ENCODE measurements around the gene GALP. TPM values are rescaled to one million over a fixed set of nuclear protein-coding genes. Genes with fewer than 3 reads are reported as not detected.
A peak's percentile ranks its signal among the peaks of the same experiment; 100 is the strongest.
"Not testable (repeated sequence)": the region's sequence is repeated elsewhere in the genome, so short reads cannot be mapped to it uniquely, and the experiment has no call there.

The GALP gene
- total and polyA plus RNA-seq, 2 experiments from 2014 or later: not detected

GRCh38 chr19:56218961-56219360, 43.2 kb downstream of the GALP start:
- Histone ChIP-seq H3K9me3 (ENCODE audit: low read depth) (no peaks in the 10 kb centered on the region), H2AFZ (no peak overlapping the region), H3K4me3 (no peak overlapping the region), H3K4me1 (ENCODE audit: insufficient read depth) (no peaks in the 10 kb centered on the region), H3K27me3 (no peaks in the 10 kb centered on the region), H3K79me2 (no peaks in the 10 kb centered on the region), H3K36me3 (replicated peaks; ENCODE audit: insufficient read depth, low read depth) (no peaks in the 10 kb centered on the region), H3K9me2 (replicated peaks; ENCODE audit: insufficient read depth) (no peaks in the 10 kb centered on the region), H4K20me1 (ENCODE audit: insufficient read depth, poor library complexity, severe bottlenecking) (no peaks in the 10 kb centered on the region), H3K4me2 (no peak overlapping the region), H3K27ac (no peak overlapping the region)
- TF ChIP-seq EZH2 (IDR thresholded peaks at IDR 0.05; ENCODE audit: borderline replicate concordance) (no peak), CTCF (IDR thresholded peaks at IDR 0.05; ENCODE audit: poor library complexity) (no peak), EZH2phosphoT487 (IDR thresholded peaks at IDR 0.05; ENCODE audit: low read depth, severe bottlenecking, unreplicated experiment) (no peak)
- WGBS (ENCODE audit: low lambda C conversion rate, missing lambda C conversion rate): 94% methylated on average over 10 of the region's 10 CpGs
- DNase-seq (ENCODE audit: low spot score): no peak

GRCh38 chr19:56221442-56221841, 45.6 kb downstream of the GALP start:
- peak; percentile 19 for DNase-seq (ENCODE audit: low spot score)
- not testable (repeated sequence) for H3K9me2 ChIP-seq (replicated peaks; ENCODE audit: insufficient read depth); H3K36me3 ChIP-seq (replicated peaks; ENCODE audit: insufficient read depth, low read depth); H3K9me3 ChIP-seq (ENCODE audit: low read depth); H3K4me1 ChIP-seq (ENCODE audit: insufficient read depth); H3K4me2 ChIP-seq; H3K4me3 ChIP-seq; H3K27me3 ChIP-seq; H3K79me2 ChIP-seq; H3K27ac ChIP-seq; H2AFZ ChIP-seq; H4K20me1 ChIP-seq (ENCODE audit: insufficient read depth, poor library complexity, severe bottlenecking)
- WGBS (ENCODE audit: low lambda C conversion rate, missing lambda C conversion rate): 58% methylated on average over 9 of the region's 9 CpGs
- TF ChIP-seq CTCF (IDR thresholded peaks at IDR 0.05; ENCODE audit: poor library complexity): peak; percentile 25

GRCh38 chr19:56221851-56222250, 46.0 kb downstream of the GALP start:
- Histone ChIP-seq H2AFZ (no peak overlapping the region), H3K27ac (no peak overlapping the region), H3K9me2 (replicated peaks; ENCODE audit: insufficient read depth) (no peaks in the 10 kb centered on the region), H3K4me2 (no peak overlapping the region), H3K27me3 (no peaks in the 10 kb centered on the region), H3K4me1 (ENCODE audit: insufficient read depth) (no peaks in the 10 kb centered on the region), H3K4me3 (no peak overlapping the region), H3K9me3 (ENCODE audit: low read depth) (no peaks in the 10 kb centered on the region), H4K20me1 (ENCODE audit: insufficient read depth, poor library complexity, severe bottlenecking) (no peaks in the 10 kb centered on the region), H3K36me3 (replicated peaks; ENCODE audit: insufficient read depth, low read depth) (no peaks in the 10 kb centered on the region), H3K79me2 (no peaks in the 10 kb centered on the region)
- TF ChIP-seq EZH2 (IDR thresholded peaks at IDR 0.05; ENCODE audit: borderline replicate concordance): no peak
- no peak for TF ChIP-seq EZH2phosphoT487 (IDR thresholded peaks at IDR 0.05; ENCODE audit: low read depth, severe bottlenecking, unreplicated experiment)
- no peak for TF ChIP-seq CTCF (IDR thresholded peaks at IDR 0.05; ENCODE audit: poor library complexity)
- no peak for DNase-seq (ENCODE audit: low spot score)
- WGBS (ENCODE audit: low lambda C conversion rate, missing lambda C conversion rate): 91% methylated on average over 14 of the region's 14 CpGs

GRCh38 chr19:56222901-56223300, 47.1 kb downstream of the GALP start:
- H3K4me2 ChIP-seq: no peak overlapping the region
- H3K9me3 ChIP-seq (ENCODE audit: low read depth): no peaks in the 10 kb centered on the region
- no peak overlapping the region for H2AFZ ChIP-seq
- no peak overlapping the region for H3K27ac ChIP-seq
- DNase-seq (ENCODE audit: low spot score): no peak
- no peaks in the 10 kb centered on the region for H3K79me2 ChIP-seq
- H3K4me3 ChIP-seq: no peak overlapping the region
- H4K20me1 ChIP-seq (ENCODE audit: insufficient read depth, poor library complexity, severe bottlenecking): no peaks in the 10 kb centered on the region
- H3K27me3 ChIP-seq: no peaks in the 10 kb centered on the region
- TF ChIP-seq EZH2 (IDR thresholded peaks at IDR 0.05; ENCODE audit: borderline replicate concordance) (no peak), EZH2phosphoT487 (IDR thresholded peaks at IDR 0.05; ENCODE audit: low read depth, severe bottlenecking, unreplicated experiment) (no peak)
- H3K9me2 ChIP-seq (replicated peaks; ENCODE audit: insufficient read depth): no peaks in the 10 kb centered on the region
- 85% methylated on average over 6 of the region's 6 CpGs for WGBS (ENCODE audit: low lambda C conversion rate, missing lambda C conversion rate)
- no peaks in the 10 kb centered on the region for H3K36me3 ChIP-seq (replicated peaks; ENCODE audit: insufficient read depth, low read depth)
- no peaks in the 10 kb centered on the region for H3K4me1 ChIP-seq (ENCODE audit: insufficient read depth)
